Mesothelial cell of epicardium (in vitro differentiated cells): ENCODE measurements around the gene CTNNA3. TPM values are rescaled to one million over a fixed set of nuclear protein-coding genes. Genes with fewer than 3 reads are reported as not detected.

Source experiments
- DNase-seq, 2 experiments: peaks; one replicate each; pipeline ENCODE4 v3.0.0; 2021; ENCODE audit warnings: low spot score in 2 of 2; ENCODE audit not compliant: unreplicated experiment in 2 of 2
- H3K27ac Mint-ChIP-seq: 2 replicates; pipeline ENCODE4 v1.8.0; 2021; ENCODE audit warnings: mixed read lengths
- H3K27me3 Mint-ChIP-seq: 2 replicates; pipeline ENCODE4 v1.8.0; 2021; ENCODE audit warnings: low read depth, mixed read lengths
- H3K36me3 Mint-ChIP-seq: 2 replicates; pipeline ENCODE4 v1.8.0; 2021; ENCODE audit warnings: mixed read lengths
- H3K4me1 Mint-ChIP-seq: 2 replicates; pipeline ENCODE4 v1.8.0; 2021; ENCODE audit warnings: mixed read lengths
- H3K4me3 Mint-ChIP-seq: 2 replicates; pipeline ENCODE4 v1.8.0; 2021; ENCODE audit warnings: mild to moderate bottlenecking, moderate library complexity, mixed read lengths
- H3K9me3 Mint-ChIP-seq: 2 replicates; pipeline ENCODE4 v1.8.0; 2021; ENCODE audit warnings: mixed read lengths
- CTCF ChIP-seq: fragments of 200-600 bp; sonication (generic); IDR thresholded peaks from one replicate; pipeline ENCODE4 v1.5.0; 2021; ENCODE audit warnings: antibody characterized with exemption; ENCODE audit not compliant: unreplicated experiment
- total RNA-seq: library from RNA; stranded (reverse); gene quantifications from 3 replicates; pipeline ENCODE4 v1.2.1, GENCODE V29; 2021

The CTNNA3 gene
- total RNA-seq, 1 donor from 2014 or later, result 14.2 TPM

- DNase-seq, result no peak
- H3K9me3 Mint-ChIP-seq, result peaks cover 11% of the 10 kb centered on the region
- H3K27ac Mint-ChIP-seq, result no peak overlapping the region
- H3K4me1 Mint-ChIP-seq, result peaks cover 3% of the 10 kb centered on the region
- no peaks in the 10 kb centered on the region for H3K27me3 Mint-ChIP-seq
- no peak overlapping the region for H3K4me3 Mint-ChIP-seq
- H3K36me3 Mint-ChIP-seq, result no peaks in the 10 kb centered on the region
- no peak for TF ChIP-seq CTCF
These were observed 843.2 kb downstream of the CTNNA3 start for GRCh38 chr10:66852811-66853210.

DNA sequence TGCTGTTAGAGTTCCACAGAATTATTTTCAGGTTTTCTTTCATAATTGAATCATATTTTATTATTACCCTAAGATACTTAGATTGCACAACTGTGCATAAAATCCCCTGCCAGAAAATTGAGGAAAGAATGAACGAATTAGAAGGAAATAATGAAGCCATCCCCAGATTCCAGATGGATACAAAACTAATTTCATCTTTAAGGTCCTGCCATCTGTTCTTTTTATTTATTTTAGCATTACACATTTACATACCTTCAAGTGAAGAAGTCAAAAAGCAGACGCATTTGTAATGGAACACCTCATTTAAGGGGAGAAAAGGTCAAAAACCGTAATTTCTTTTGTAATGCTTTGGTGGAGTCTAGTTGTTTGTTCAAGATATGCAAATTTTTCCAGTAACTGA lies 847.1 kb downstream of the CTNNA3 start:
- TF ChIP-seq CTCF, result no peak
- H3K36me3 Mint-ChIP-seq, result no peaks in the 10 kb centered on the region
- no peak for DNase-seq
- H3K27ac Mint-ChIP-seq, result no peak overlapping the region
- H3K9me3 Mint-ChIP-seq, result no peaks in the 10 kb centered on the region
- H3K4me1 Mint-ChIP-seq, result peaks cover 7% of the 10 kb centered on the region
- peaks cover 3% of the 10 kb centered on the region for H3K27me3 Mint-ChIP-seq
- H3K4me3 Mint-ChIP-seq, result no peak overlapping the region

DNA sequence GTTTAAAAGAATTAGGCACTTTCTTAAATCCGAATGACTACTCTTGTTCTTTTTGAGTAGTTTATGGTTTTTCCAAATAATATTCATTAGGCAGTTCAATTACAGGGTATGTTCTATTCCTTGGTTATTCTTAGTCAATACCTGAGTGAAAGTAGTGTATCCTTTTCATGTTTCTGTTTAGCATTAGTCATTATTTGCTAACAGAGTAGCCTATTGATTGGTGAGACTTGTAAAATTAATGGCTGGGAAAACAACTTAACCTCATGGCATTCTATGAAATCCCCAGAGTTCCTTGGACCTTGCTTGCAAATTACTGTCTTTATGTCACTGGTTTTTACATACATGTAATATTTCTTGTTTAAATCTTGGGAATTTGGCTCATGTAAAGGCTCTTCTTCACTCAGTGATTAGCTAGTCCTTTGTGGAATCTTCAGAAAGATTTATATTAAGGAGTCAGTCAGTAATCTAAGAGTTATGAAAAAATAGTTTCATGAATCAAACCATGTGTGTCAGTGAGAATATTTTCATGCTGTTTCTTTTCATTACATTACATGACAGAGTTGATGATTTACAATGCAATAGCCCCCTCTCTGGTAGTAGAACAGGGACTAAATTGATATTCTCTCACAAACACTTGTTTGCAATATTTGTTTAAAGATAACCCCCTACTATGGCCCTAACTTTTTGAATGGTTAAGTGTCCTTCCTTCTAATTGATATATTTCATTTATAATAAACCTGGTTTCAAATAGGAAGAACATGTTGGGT lies 851.6 kb downstream of the CTNNA3 start:
- TF ChIP-seq CTCF, result no peak
- peaks cover 10% of the 10 kb centered on the region for H3K4me1 Mint-ChIP-seq
- no peak overlapping the region for H3K27ac Mint-ChIP-seq
- H3K4me3 Mint-ChIP-seq, result no peak overlapping the region
- no peak for DNase-seq
- no peaks in the 10 kb centered on the region for H3K36me3 Mint-ChIP-seq
- H3K27me3 Mint-ChIP-seq, result peaks cover 19% of the 10 kb centered on the region
- no peaks in the 10 kb centered on the region for H3K9me3 Mint-ChIP-seq

GRCh38 chr10:66843396-66843795 lies 852.6 kb downstream of the CTNNA3 start:
- no peak for TF ChIP-seq CTCF
- H3K27ac Mint-ChIP-seq, result no peak overlapping the region
- H3K27me3 Mint-ChIP-seq, result peaks cover 19% of the 10 kb centered on the region
- H3K4me1 Mint-ChIP-seq, result peaks cover 15% of the 10 kb centered on the region
- H3K4me3 Mint-ChIP-seq, result no peak overlapping the region
- H3K9me3 Mint-ChIP-seq, result no peaks in the 10 kb centered on the region
- no peak for DNase-seq
- no peaks in the 10 kb centered on the region for H3K36me3 Mint-ChIP-seq

DNA sequence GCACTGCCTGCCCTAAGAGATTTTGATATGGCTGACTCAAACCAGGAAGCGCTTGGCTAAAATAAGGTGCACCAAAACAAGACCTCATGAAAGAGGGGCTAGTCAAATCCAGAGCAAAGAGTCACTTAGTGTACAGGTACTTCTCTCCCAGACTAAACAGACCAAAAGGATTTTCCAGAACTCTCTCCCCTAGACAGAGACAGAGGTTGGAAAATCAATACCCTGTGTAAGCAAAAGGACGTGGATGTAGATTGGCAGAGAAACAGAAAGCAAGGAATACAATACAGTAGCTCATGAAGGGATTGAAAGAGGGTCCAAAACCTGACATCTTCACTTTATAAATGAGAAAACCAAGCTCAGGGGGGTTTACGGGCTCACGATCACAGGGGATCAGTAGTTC lies 853.1 kb downstream of the CTNNA3 start:
- Mint-ChIP-seq H3K27me3 (peaks cover 19% of the 10 kb centered on the region), H3K4me3 (no peak overlapping the region), H3K36me3 (no peaks in the 10 kb centered on the region), H3K27ac (no peak overlapping the region), H3K4me1 (peaks cover 19% of the 10 kb centered on the region), H3K9me3 (no peaks in the 10 kb centered on the region)
- TF ChIP-seq CTCF, result no peak
- DNase-seq, result no peak
